Smooth muscle cell of the brain vasculature (primary cell): Measurements from ENCODE around the gene SLCO2A1.
"Not testable (repeated sequence)": the region's sequence is repeated elsewhere in the genome, so short reads cannot be mapped to it uniquely, and the experiment has no call there.

Experiments
- DNase-seq: peaks from one replicate; pipeline ENCODE4 v3.0.0-alpha.2; 2012; ENCODE audit warnings: low read depth, low spot score

Gene SLCO2A1

DNA sequence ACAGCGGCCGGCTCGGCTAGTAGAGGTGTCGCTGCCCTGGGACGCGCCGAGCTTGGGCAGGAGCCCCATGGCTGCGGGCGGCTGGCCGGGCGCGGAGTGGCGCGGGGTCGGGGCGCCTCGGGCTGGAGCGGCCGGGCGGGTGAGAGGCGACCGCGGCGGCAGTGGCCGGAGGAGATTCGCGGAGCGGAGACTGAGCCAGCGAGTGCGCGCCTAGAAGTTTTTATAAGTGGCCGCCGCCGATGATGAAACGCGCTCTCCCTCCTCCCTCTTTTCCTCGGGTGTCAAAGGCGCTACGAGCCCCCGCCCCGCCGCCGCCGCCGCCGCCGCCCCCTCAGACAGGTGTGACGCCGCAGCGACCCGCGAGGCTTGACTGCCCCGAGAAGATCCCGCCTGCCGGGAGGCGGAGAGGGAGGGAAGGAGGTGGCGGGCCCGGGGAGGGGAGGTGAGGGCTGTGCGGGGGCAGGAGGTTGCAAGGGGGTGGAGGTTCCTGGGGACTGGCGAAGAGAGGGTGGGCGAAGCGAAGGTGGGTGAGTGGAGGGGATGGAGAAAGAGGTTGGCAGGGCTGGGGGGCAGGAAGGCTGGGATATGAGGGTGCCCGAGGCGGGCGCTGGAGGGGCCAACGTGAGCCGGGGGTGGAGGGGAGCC lies at the start of gene SLCO2A1:
Gene SLCO2A1, minus strand, starts transcription at position 192 of the 645 bp plus-strand sequence. Its CDS starts 123 bp downstream, at position 69.
- no peak for DNase-seq

GRCh38 chr3:134079111-134079547 lies 49.4 kb upstream of the SLCO2A1 start:
- no peak for DNase-seq

DNA sequence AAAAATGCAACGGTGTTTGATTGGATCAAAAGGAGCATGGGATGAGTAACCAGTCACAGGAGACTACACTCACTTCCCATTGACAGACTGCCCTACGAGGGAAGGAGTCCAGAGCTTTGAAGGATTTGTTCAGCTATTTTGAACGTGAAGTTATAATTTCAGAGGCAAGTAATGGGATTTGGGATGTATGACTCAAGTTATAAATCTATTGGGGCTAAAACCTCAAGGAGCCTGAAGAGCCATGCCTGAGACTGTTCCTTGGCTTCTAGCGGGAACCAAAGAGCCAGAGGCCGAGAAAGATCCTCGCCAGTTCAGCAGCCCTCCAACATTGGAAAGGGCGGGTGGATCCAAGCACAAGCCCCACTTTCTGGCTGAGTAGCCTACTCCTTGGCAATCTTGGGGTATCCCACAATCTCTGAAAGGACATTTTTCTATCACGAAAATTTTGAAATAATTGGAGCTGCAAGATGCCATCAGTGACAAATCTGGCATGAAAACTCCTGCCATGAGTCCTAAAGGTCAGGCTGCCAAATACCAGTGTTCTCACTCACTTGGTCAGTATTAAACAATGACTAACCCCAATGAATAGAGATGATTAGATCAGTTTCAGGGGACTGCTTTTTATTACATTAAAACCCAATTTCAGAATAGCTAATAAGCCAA lies 48.6 kb upstream of the SLCO2A1 start:
- DNase-seq: no peak

DNA sequence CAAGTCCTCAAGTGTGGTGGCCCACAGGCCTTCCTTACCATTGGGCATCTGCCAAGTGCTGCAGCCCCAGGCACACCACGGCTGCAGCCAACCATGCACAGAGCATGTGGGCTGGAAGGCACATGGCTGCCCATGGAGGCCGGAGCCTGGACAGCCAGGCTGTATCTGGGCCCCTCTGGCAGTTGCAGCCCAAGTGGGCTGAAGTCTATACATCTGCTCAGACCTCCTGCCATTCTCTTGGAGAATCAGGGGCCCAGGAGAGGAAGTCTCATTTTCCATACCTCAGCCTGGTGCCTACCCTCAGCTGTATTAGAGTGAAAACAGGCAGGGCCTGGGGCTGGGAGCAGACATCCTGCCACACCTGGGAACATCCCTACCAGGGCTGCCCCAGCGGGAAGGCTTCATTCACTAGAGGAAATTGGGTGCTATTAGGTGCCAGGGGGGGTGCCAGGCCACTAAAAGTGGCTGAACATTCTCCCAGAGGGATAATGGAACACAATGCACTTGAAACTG lies 48.0 kb upstream of the SLCO2A1 start:
- no peak for DNase-seq

DNA sequence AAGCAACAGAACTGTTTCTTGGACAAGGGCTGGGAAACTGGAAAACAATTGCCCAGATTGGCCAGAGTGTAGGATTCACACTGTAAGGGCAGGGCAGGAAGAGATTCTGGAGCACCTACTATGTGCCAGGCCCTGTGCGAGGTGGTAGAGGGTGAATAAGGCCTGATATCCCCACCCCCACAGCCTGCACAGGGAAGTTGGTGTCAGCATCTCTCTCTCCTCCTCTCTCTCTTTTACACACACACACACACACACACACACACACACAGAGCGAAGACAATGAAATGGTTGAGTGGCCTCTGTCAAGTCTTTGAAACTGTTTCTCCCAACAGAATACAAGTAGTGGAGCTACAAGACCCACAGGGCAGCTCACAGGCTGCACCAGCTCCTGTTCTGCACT lies 47.1 kb upstream of the SLCO2A1 start:
- DNase-seq: no peak

GRCh38 chr3:134075846-134076245 lies 46.1 kb upstream of the SLCO2A1 start:
- DNase-seq: no peak

GRCh38 chr3:134075568-134075825 lies 45.8 kb upstream of the SLCO2A1 start:
- DNase-seq: no peak

DNA sequence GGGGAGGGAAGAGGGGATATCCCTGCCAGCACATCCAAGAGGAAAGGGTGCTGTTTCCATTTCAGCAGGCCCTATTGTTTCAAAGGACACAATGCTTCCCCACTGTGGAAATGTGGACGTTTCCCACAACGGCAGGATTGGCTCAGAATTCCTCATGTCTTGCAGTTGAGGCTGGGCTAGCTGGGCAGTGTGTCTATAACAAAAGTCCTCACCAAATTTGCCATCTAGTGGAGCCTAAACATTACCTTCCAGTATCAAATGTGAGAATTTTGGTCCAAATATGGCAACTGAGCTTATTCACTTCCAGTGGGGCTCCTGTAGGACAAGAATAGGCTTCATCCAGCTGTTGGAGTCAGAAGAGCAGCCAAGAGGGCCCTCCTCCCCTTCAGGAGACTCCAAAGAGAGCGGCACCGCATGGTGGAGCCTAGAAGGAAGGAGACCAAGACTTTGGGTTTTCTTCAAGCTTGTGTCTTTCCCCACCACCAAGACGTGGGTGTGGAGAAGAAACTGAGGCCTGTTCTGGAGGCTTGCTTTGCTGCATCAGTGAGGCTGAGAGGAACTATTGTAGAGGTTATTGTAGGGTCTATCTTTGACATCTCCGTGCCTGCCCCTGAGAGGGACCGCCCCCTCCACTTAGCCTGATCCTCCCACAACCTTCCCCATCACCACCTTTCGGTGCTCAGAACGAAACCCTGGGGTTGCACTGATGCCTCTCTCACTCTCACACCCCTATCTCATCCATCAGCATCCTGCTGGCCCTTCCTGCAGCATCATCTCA lies 45.3 kb upstream of the SLCO2A1 start:
- no peak for DNase-seq

- no peak for DNase-seq
Measured at GRCh38 chr3:134074001-134074789, 44.5 kb upstream of the SLCO2A1 start.

DNA sequence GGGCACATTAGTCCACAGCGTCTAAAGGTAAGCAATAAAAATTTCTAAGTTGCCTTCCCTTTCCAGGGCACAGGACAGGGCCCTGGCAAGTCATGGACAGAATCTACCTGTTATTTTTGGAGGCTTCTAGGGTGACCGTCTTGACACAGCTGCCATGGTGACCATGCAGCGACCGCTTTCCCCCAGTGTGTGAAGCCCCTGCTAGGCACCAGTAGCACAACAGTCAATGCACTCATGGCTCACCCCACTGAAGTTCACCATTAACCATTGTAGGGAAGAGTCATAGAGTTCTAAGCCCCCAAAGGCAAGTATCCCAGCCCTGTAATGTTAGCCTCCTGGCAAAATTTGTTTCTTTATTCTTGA lies 43.8 kb upstream of the SLCO2A1 start:
- DNase-seq: no peak

- no peak for DNase-seq
Measured at GRCh38 chr3:134072881-134073582, 43.3 kb upstream of the SLCO2A1 start.

DNA sequence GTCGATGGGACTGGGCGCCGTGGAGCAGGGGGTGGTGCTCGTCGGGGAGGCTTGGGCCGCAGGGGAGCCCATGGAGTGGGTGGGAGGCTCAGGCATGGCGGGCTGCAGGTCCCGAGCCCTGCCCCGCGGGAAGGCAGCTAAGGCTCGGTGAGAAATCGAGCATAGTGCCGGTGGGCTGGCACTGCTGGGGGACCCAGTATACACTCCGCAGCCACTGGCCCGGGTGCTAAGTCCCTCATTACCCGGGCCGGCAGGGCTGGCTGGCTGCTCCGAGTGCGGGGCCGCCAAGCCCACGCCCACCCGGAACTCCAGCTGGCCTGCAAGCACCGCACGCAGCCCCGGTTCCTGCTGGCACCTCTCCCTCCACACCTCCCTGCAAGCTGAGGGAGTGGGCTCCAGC lies 40.6 kb upstream of the SLCO2A1 start:
- DNase-seq: not testable (repeated sequence)

GRCh38 chr3:134068429-134068828 lies 38.7 kb upstream of the SLCO2A1 start:
- no peak for DNase-seq

DNA sequence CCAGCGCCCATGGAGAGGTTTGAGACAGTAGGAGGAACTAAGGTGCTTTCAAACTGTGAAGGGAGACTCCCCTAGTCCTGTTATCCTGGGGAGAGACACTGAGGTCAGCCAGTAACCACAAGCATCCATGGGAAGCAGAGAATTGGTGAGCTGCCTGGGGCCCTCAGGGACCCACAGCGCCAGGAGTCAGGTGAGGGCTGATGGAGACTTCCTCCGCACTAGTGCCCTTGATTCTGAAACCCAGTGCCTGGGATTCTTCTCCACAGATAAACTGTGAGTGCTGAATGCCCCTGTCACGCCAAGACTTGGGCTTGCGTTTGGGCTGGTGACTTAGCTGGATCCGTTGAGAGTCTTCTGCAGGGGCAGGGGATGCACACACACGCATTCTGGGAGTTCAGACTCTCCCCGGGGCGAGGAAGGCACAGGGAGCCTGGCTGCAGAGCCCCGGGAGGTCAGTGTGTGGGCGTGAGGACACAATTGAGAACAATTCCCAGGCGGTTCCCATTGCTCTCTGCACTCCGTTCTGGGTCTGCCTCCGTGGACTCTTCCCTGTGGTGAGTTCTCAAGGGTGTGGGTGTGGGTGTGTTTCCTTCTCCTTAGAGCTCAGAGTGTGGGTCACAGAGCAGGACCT lies 37.9 kb upstream of the SLCO2A1 start:
- DNase-seq: no peak

- no peak for DNase-seq
Measured at GRCh38 chr3:134066651-134067530, 37.2 kb upstream of the SLCO2A1 start.

DNA sequence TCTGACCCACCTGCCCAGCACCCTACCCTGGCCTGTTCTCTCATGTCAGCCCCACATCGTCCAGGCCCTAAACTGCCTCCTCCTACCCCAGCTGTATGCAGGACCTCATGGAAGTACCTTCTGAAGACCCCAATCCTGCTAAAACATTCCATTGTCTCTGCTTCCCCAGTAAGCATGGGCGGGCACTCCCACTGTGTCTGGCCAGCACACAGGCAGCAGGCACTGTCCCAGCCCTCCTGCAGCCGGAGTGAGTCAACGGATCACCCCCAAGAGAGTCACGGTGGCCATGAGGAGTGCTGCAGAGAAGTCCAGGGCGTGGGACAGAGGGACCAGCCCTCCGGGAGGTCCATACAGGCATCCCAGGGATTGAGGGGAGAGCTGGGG lies 36.4 kb upstream of the SLCO2A1 start:
- no peak for DNase-seq

GRCh38 chr3:134065252-134066157 lies 35.8 kb upstream of the SLCO2A1 start:
- DNase-seq: no peak

DNA sequence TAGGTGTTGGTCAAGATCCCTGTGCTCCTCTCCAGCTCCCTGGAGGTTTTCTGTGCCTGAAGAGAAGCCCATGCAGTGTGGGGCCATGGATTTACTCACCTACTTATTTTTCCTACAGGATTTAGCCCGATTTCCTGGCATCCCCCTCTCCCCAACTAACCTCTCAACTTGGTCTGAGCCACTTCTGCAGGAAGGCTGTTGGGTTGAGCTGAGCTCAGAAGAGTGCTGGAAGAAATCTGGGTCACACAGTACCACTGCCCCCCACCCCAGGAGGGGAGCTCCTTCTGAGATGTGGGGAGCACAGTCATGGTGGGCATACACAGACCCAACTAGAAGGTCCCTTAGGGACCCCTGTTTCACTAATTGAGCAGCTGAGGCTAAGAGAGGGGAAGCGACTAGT lies 34.4 kb upstream of the SLCO2A1 start:
- no peak for DNase-seq

- DNase-seq: no peak
Measured at GRCh38 chr3:134061401-134061800, 31.7 kb upstream of the SLCO2A1 start.
